Measurements from ENCODE around the gene OGDHL.

OGDHL gene

DNA sequence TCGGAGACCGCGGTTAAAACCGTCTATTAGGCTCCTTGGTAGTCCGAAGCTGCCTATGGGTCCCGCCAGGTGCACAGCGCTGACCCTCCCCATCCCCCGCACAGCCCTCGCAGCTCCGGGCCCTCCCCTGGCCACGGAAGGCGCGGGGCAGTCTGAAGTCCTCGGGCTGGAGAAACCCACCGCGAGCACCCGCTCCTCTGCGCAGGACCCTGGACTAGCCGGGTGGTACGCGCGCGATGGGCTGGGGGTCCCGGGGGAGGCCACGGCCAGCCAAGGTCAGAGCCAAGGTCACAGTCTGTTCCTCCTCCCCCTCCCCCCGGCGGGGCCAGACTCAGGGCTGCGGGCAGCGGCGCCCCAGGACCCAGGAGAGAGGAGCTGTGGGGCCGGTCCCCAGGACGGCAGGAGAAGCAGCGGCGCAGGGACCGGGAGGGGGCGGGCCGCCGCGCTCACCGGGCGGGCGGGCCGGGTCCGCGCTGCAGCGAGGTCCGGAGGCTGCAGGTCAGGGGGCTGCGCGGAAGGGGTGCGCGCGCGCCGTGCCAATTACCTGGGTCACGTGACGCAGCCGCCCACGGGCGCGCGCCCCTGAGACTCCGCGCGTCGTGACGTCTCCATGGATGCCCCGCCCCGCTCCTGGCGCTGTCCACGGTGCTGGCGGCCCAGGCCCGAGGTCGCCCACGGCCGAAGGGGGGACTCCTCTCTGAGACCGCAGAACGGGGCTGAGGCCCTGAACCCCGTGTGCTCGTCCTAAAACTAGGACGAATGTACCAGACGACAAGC lies at the start of gene OGDHL:
OGDHL (minus strand) TSS at position 535 of the 777 bp plus-strand sequence. CDS start 3,731 bp downstream, outside the sequence.
- Mint-ChIP-seq H3K36me3 (ENCODE audit: low read depth) (no peaks in the 10 kb centered on the region), H3K9me3 (peaks cover 8% of the 10 kb centered on the region), H3K27ac (no peak within 1 kb of the TSS), H3K4me3 (peak within 1 kb of the TSS; percentile 74), H3K27me3 (ENCODE audit: low read depth, poor library complexity) (peaks cover 56% of the 10 kb centered on the region), H3K4me1 (no peaks in the 10 kb centered on the region)
- TF ChIP-seq CTCF (IDR thresholded peaks at IDR 0.05), result no peak
- DNase-seq, result peak; percentile 96

- Mint-ChIP-seq H3K4me3 (no peak overlapping the region), H3K9me3 (peaks cover 21% of the 10 kb centered on the region), H3K27me3 (ENCODE audit: low read depth, poor library complexity) (peaks cover 10% of the 10 kb centered on the region), H3K36me3 (ENCODE audit: low read depth) (no peaks in the 10 kb centered on the region), H3K4me1 (no peaks in the 10 kb centered on the region), H3K27ac (no peak overlapping the region)
- no peak for TF ChIP-seq CTCF (IDR thresholded peaks at IDR 0.05)
- DNase-seq, result no peak
These were observed 41.9 kb upstream of the OGDHL start for GRCh38 chr10:49803988-49804387.

DNA sequence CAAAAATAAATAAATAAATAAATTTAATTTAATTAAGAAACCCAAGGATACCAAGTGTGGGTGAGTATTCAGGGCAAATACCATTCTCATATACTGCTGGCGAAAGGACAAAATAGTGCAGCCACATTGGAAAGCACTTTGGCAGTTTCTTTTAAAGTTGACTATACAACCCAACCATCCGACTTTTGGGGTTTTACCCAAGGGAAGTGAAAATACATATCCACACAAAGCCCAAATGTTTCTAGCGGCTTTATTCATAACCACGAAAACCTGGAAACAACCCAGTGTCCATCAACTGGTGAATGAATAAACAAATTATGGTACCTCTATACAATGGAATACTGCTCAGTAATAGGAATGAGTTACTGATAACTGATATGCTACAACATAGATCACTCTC lies 36.2 kb upstream of the OGDHL start:
- Mint-ChIP-seq H3K4me1 (no peaks in the 10 kb centered on the region), H3K27ac (no peak overlapping the region), H3K27me3 (ENCODE audit: low read depth, poor library complexity) (peaks cover 19% of the 10 kb centered on the region), H3K36me3 (ENCODE audit: low read depth) (no peaks in the 10 kb centered on the region), H3K4me3 (no peak overlapping the region), H3K9me3 (no peaks in the 10 kb centered on the region)
- no peak for TF ChIP-seq CTCF (IDR thresholded peaks at IDR 0.05)
- no peak for DNase-seq

DNA sequence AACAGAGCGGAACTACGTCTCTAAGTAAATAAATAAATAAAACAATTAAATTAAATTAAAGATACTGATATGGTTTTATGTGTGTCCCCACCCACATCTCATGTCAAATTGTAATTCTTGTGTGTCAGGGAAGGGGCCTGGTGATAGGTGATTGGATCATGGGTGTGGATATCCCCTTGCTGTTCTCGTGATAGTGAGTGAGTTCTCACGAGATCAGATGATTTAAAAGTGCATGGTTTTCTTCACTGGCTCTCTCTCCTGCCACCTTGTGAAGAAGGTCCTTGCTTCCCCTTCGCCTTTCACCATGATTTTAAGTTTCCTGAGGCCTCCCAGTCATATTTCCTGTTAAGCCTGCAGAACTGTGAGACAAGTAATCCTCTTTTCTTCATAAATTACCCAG lies 29.0 kb upstream of the OGDHL start:
- no peaks in the 10 kb centered on the region for H3K9me3 Mint-ChIP-seq

DNA sequence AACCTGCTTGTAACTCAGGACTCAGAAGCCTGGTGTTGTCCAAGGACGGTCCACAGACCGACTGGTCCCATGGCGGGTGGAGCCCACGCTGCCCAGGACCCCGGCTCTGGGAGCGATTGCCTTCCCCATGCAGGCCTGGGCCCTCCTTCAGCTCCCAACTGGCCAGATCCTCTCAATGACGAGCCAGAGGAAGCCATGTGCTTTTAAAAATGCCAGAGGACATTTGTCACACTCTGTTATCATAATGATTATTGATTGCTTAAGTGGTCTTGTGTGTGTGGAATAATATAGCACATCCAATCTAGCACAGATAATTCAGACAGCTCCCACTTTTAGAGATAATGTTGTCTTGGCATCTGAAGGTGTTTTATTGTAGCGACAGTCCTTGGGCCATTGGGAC lies 22.6 kb upstream of the OGDHL start:
- Mint-ChIP-seq H3K36me3 (ENCODE audit: low read depth) (no peaks in the 10 kb centered on the region), H3K27ac (no peak overlapping the region), H3K9me3 (no peaks in the 10 kb centered on the region), H3K4me1 (no peaks in the 10 kb centered on the region), H3K27me3 (ENCODE audit: low read depth, poor library complexity) (peaks cover 14% of the 10 kb centered on the region), H3K4me3 (no peak overlapping the region)
- no peak for TF ChIP-seq CTCF (IDR thresholded peaks at IDR 0.05)
- no peak for DNase-seq

More for the DNA sequence above, 29.0 kb upstream of the OGDHL start:
- TF ChIP-seq CTCF (IDR thresholded peaks at IDR 0.05), result no peak
- DNase-seq, result no peak
- Mint-ChIP-seq H3K4me1 (no peaks in the 10 kb centered on the region), H3K27ac (no peak overlapping the region), H3K4me3 (no peak overlapping the region), H3K27me3 (ENCODE audit: low read depth, poor library complexity) (peaks cover 8% of the 10 kb centered on the region), H3K36me3 (ENCODE audit: low read depth) (no peaks in the 10 kb centered on the region)

DNA sequence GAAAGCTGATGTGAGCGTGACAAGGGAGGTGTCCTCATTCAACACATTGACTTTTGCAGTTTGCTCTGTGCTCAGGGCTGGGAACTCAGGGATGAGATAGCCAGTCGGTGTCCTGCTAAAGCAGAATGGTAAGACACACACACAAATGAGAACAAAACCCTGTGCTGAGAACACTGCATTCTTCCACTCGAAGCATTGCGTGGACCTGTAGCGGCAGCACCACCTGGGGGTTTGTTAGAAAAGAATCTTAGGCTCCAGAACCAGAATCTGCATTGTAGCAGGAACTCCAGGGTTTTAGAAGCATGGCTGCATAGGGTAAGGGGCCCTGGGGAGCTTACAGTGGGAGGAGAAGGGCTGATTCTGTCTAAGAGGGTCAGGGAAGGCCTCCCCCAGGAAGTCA lies 21.5 kb upstream of the OGDHL start:
- no peak overlapping the region for H3K27ac Mint-ChIP-seq
- TF ChIP-seq CTCF (IDR thresholded peaks at IDR 0.05), result no peak
- H3K36me3 Mint-ChIP-seq (ENCODE audit: low read depth), result no peaks in the 10 kb centered on the region
- no peaks in the 10 kb centered on the region for H3K4me1 Mint-ChIP-seq
- peaks cover 13% of the 10 kb centered on the region for H3K27me3 Mint-ChIP-seq (ENCODE audit: low read depth, poor library complexity)
- H3K9me3 Mint-ChIP-seq, result no peaks in the 10 kb centered on the region
- H3K4me3 Mint-ChIP-seq, result no peak overlapping the region
- no peak for DNase-seq
